ENCODE data around the gene TTYH2. TPM values are rescaled to one million over a fixed set of nuclear protein-coding genes. Genes with fewer than 3 reads are reported as not detected.

The TTYH2 gene
- total RNA-seq, 1 donor from 2014 or later, result 30.3 TPM

DNA sequence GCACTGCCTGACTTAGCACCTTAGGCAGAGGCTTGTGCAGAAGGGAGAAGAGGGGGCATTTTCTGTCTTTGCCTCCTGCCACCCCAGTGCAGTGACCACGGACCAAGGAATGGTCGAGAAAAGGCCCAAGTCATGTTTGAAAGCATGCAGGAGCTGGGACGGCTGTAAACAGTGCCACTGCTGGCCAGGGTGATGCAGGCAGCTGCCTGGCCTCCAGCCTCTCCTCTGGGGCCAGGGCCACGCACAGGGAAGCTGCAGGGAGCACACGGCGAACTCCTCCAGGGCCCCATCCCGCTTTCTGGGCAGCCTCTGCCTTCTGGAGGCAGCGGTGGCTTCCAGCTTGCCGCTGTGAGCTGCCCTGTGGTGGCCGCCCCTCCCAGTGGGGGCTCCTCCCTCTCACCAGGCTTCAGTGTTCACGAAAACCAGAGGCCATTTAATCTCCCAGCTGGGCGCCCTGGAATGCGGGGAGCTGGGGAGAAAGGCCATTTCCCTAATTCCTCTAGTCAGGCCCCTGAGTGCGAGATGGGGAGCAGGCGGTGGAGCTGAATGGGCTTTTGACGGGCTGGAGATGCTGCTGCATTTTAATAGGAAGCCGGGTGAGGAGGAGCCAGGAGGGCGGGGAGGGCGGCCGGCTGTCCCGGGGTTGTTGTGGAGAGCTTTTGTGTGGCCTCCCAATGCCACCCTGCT is 31.9 kb downstream of the TTYH2 start:
- Histone ChIP-seq H3K27me3 (no peaks in the 10 kb centered on the region), H3K27ac (no peak overlapping the region), H3K36me3 (no peaks in the 10 kb centered on the region), H3K4me3 (no peak overlapping the region), H3K9me3 (no peaks in the 10 kb centered on the region), H3K4me1 (no peaks in the 10 kb centered on the region)
- intact Hi-C loops (cut with DNase I), result no loop called here
- no peak for DNase-seq (ENCODE audit: low spot score in 2 of 2)
- TF ChIP-seq, protein P1, sequence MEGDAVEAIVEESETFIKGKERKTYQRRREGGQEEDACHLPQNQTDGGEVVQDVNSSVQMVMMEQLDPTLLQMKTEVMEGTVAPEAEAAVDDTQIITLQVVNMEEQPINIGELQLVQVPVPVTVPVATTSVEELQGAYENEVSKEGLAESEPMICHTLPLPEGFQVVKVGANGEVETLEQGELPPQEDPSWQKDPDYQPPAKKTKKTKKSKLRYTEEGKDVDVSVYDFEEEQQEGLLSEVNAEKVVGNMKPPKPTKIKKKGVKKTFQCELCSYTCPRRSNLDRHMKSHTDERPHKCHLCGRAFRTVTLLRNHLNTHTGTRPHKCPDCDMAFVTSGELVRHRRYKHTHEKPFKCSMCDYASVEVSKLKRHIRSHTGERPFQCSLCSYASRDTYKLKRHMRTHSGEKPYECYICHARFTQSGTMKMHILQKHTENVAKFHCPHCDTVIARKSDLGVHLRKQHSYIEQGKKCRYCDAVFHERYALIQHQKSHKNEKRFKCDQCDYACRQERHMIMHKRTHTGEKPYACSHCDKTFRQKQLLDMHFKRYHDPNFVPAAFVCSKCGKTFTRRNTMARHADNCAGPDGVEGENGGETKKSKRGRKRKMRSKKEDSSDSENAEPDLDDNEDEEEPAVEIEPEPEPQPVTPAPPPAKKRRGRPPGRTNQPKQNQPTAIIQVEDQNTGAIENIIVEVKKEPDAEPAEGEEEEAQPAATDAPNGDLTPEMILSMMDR (IDR thresholded peaks at IDR 0.05), result no peak

DNA sequence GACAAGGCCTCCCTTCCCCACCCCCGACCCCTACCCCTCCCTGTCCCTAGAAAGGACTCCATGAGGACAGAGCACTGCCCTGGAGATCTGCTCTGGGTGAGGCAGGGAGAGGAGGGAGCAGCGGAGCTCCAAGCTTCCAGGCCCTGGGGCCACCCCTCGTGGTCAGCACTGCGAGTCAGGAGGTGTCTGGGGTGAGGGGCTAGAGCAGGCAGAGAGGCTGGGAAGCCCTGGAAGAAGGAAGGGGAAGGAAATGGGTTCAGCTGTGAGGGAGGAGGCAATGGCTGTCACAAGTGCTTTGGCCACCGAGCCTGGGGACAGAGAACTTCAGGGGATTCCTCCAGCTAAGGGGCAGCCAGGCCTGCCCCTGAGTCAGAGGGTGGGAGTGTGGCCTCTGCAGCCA is 32.5 kb downstream of the TTYH2 start:
- no peak overlapping the region for H3K4me3 ChIP-seq
- DNase-seq (ENCODE audit: low spot score in 2 of 2), result no peak
- intact Hi-C loops (cut with DNase I), result no loop called here
- no peaks in the 10 kb centered on the region for H3K36me3 ChIP-seq
- H3K27me3 ChIP-seq, result no peaks in the 10 kb centered on the region
- H3K4me1 ChIP-seq, result no peaks in the 10 kb centered on the region
- no peaks in the 10 kb centered on the region for H3K9me3 ChIP-seq
- TF ChIP-seq, protein P1 (IDR thresholded peaks at IDR 0.05), result no peak
- no peak overlapping the region for H3K27ac ChIP-seq

DNA sequence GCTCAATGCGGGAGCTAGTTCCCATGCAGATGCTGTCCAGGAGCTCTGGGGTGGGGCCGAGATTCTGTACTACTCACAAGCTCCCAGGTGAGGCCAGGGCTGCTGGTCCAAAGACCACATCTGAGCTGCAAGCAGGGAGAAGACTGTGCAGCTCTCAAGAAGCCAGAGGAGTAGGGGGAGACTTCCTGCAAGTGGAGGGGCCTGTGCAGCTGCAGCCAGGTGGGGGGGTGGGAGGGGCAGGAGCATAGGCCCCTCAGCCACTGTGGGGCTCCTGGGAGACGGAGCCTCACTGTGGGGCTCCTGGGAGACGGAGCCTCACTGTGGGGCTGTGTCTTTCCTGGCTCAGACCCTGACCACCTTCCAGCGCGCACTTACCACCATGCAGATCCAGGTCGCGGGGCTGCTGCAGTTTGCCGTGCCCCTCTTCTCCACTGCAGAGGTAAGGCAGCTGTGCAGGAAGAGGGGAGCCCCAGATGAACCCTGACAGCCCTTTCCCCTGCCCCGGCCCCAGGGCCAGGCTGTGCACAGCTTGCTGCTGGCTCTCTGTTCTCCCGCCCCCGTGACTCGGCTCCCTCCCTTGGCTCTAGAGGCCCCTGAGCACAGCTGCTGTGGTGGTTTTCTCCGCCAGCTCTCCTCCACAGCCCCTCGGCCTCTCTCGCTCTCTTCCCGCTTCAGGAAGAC is 36.4 kb downstream of the TTYH2 start:
- no peak for DNase-seq (ENCODE audit: low spot score in 2 of 2)
- TF ChIP-seq, protein P1 (IDR thresholded peaks at IDR 0.05), result no peak
- peaks cover 3 to 7% of the 10 kb centered on the region in 2 donors for H3K36me3 ChIP-seq
- intact Hi-C loops (cut with DNase I), result no loop called here
- no peak overlapping the region for H3K4me3 ChIP-seq
- no peaks in the 10 kb centered on the region for H3K27me3 ChIP-seq
- H3K9me3 ChIP-seq, result no peaks in the 10 kb centered on the region
- H3K27ac ChIP-seq, result no peak overlapping the region
- H3K4me1 ChIP-seq, result no peaks in the 10 kb centered on the region

DNA sequence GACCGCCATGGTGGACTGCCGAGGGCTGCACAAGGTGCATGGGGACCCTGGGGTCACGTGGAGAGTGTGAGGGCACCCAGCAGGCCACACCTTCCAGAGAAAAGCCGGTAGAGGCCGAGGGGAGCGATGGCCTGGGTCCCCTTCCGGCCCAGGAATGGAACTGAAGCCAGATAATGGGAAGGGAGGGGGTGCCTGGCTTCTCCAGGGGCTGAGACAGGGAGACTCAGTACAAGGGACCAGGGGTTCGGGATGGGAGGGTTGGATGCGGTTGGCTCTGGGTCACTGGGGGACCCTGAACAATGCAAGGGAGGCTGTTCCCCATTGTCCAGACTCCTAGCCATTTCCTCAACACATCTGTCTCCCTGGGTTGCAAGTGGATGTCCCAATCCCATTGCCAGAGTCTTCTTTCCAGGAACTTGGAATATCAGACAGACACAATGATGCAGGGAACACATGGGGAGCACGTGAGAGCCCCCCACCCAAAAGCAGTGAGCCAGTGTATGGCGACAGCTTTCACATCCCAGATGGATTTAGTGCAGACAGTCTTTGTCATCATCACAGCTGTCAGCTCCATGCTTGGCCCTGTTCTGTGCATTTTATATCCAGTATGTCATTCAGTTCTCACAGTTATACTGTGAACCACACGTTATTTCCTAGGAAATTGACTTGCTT is 37.1 kb downstream of the TTYH2 start:
- intact Hi-C loops (cut with DNase I), result no loop called here
- H3K9me3 ChIP-seq, result no peaks in the 10 kb centered on the region
- no peak overlapping the region for H3K27ac ChIP-seq
- H3K36me3 ChIP-seq, result peaks cover 3 to 7% of the 10 kb centered on the region in 2 donors
- H3K4me1 ChIP-seq, result no peaks in the 10 kb centered on the region
- TF ChIP-seq, protein P1 (IDR thresholded peaks at IDR 0.05), result no peak
- no peaks in the 10 kb centered on the region for H3K27me3 ChIP-seq
- DNase-seq (ENCODE audit: low spot score in 2 of 2), result no peak
- H3K4me3 ChIP-seq, result no peak overlapping the region

DNA sequence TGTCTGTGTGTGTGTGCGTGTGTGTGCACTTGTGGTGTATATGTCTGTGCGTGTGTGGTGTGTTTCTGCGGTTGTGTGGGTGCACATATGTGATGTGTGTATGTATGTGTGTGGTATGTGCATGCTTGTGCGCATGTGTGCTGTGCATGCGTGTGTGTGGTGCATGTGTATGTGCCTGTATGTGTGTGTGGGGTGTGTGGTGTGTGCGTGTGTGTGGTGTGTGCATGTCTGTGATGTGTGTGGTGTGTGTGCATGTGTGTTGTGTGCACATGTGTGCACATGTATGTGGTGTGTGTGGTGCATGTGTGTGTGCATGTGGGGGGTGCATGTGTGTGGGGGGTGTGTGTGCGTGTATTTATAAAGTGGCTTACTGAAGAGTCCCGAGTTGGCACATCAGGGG is 37.7 kb downstream of the TTYH2 start:
- no peaks in the 10 kb centered on the region for H3K27me3 ChIP-seq
- TF ChIP-seq, protein P1 (IDR thresholded peaks at IDR 0.05), result no peak
- no peak overlapping the region for H3K4me3 ChIP-seq
- H3K27ac ChIP-seq, result no peak overlapping the region
- intact Hi-C loops (cut with DNase I), result no loop called here
- no peaks in the 10 kb centered on the region for H3K9me3 ChIP-seq
- no peak for DNase-seq (ENCODE audit: low spot score in 2 of 2)
- no peaks in the 10 kb centered on the region for H3K4me1 ChIP-seq
- H3K36me3 ChIP-seq, result peaks cover 3 to 7% of the 10 kb centered on the region in 2 donors

Data from ascending aorta (tissue), 2 donors.